Activated CD4-positive, alpha-beta T cell treated with anti-CD3 and anti-CD28 coated beads, Interleukin-2, Interleukin-4, amounts not matched to agents 100 ng/mL and 50 ng/mL, durations not matched to agents 16 hours and 8 hours (primary cell): ENCODE measurements around the gene CTIF.
A peak's percentile ranks its signal among the peaks of the same experiment; 100 is the strongest.

Source experiments
- DNase-seq: peaks from one replicate; pipeline ENCODE4 v3.0.0-alpha.2; 2020; ENCODE audit warnings: low spot score

CTIF gene

GRCh38 chr18:48533340-48534070 lies 5.3 kb upstream of the CTIF start:
- no peak for DNase-seq

GRCh38 chr18:48534364-48534763 lies 4.5 kb upstream of the CTIF start:
- DNase-seq = no peak

GRCh38 chr18:48535956-48536355 lies 2.9 kb upstream of the CTIF start:
- no peak for DNase-seq

- DNase-seq = no peak
Measured at GRCh38 chr18:48536516-48536915, 2.3 kb upstream of the CTIF start.

- DNase-seq = peak; percentile 17
Measured at GRCh38 chr18:48539406-48540250, 797 bp downstream of the CTIF start.

- peak; percentile 6 for DNase-seq
Measured at GRCh38 chr18:48540251-48541025, 1.6 kb downstream of the CTIF start.

GRCh38 chr18:48541026-48541746 lies 2.4 kb downstream of the CTIF start:
- DNase-seq = peak; percentile 6

GRCh38 chr18:48541747-48542400 lies 3.0 kb downstream of the CTIF start:
- DNase-seq = no peak

GRCh38 chr18:48542513-48543181 lies 3.8 kb downstream of the CTIF start:
- no peak for DNase-seq

GRCh38 chr18:48543228-48543627 lies 4.4 kb downstream of the CTIF start:
- no peak for DNase-seq

- DNase-seq = no peak
Measured at GRCh38 chr18:48544116-48544515, 5.3 kb downstream of the CTIF start.

GRCh38 chr18:48544661-48545415 lies 6.0 kb downstream of the CTIF start:
- no peak for DNase-seq

GRCh38 chr18:48545757-48546321 lies 7.0 kb downstream of the CTIF start:
- DNase-seq = no peak

- DNase-seq = no peak
Measured at GRCh38 chr18:48546396-48546795, 7.6 kb downstream of the CTIF start.

- DNase-seq = no peak
Measured at GRCh38 chr18:48547531-48547981, 8.7 kb downstream of the CTIF start.

- no peak for DNase-seq
Measured at GRCh38 chr18:48548011-48548771, 9.4 kb downstream of the CTIF start.

- DNase-seq = no peak
Measured at GRCh38 chr18:48548921-48549320, 10.1 kb downstream of the CTIF start.

- DNase-seq = no peak
Measured at GRCh38 chr18:48550101-48550729, 11.4 kb downstream of the CTIF start.
